Neural cell (in vitro differentiated cells): ENCODE data around the gene APBA2. TPM values are rescaled to one million over a fixed set of nuclear protein-coding genes. Genes with fewer than 3 reads are reported as not detected.

Experiments
- H2AFZ ChIP-seq: fragments of 200-600, 300-800 bp; sonication (generic), shearing (Covaris generic); 2 replicates; pipeline ENCODE4 v1.6.0; 2014; ENCODE audit warnings: low read depth, mild to moderate bottlenecking, antibody characterized with exemption, low read length, moderate library complexity
- H3F3A ChIP-seq: fragments of 200-600 bp; shearing (Covaris generic); 2 replicates; pipeline ENCODE4 v1.6.1; 2016; ENCODE audit warnings: mild to moderate bottlenecking, moderate library complexity, mixed read lengths, antibody characterized with exemption, low read length; ENCODE audit not compliant: insufficient read depth, poor library complexity, severe bottlenecking
- H3K27ac ChIP-seq: fragments of 200-600, 300-800 bp; sonication (generic), shearing (Covaris generic); 2 replicates; pipeline ENCODE4 v1.5.1; 2014; ENCODE audit warnings: mild to moderate bottlenecking, low read length, moderate library complexity
- H3K27me3 ChIP-seq: fragments of 300-800, 200-600 bp; sonication (generic), shearing (Covaris generic); 2 replicates; pipeline ENCODE4 v1.6.0; 2014; ENCODE audit warnings: mild to moderate bottlenecking, low read depth, low read length, moderate library complexity; ENCODE audit not compliant: insufficient read depth
- H3K36me3 ChIP-seq: fragments of 300-800, 200-600 bp; sonication (generic), shearing (Covaris generic); 2 replicates; pipeline ENCODE4 v1.5.1; 2014; ENCODE audit warnings: mild to moderate bottlenecking, antibody characterized with exemption, low read length, moderate library complexity; ENCODE audit not compliant: insufficient read depth
- H3K4me2 ChIP-seq: fragments of 300-800, 200-600 bp; sonication (generic), shearing (Covaris generic); 2 replicates; pipeline ENCODE4 v1.6.0; 2014; ENCODE audit warnings: mild to moderate bottlenecking, low read length
- H3K4me3 ChIP-seq: fragments of 300-800, 200-600 bp; sonication (generic), shearing (Covaris generic); 2 replicates; pipeline ENCODE4 v1.5.1; 2014; ENCODE audit warnings: mild to moderate bottlenecking, low read length, moderate library complexity
- H3K79me2 ChIP-seq: fragments of 200-600 bp; shearing (Covaris generic); replicated peaks from 2 replicates; pipeline ENCODE4 v1.6.0; 2014; ENCODE audit warnings: mild to moderate bottlenecking, low read length, moderate library complexity; ENCODE audit not compliant: insufficient read depth
- H3K9ac ChIP-seq: fragments of 300-800, 200-600 bp; sonication (generic), shearing (Covaris generic); 2 replicates; pipeline ENCODE4 v1.6.1; 2016; ENCODE audit warnings: mild to moderate bottlenecking, low read length, mixed read lengths
- H3K9me2 ChIP-seq: fragments of 200-600 bp; shearing (Covaris generic); 2 replicates; pipeline ENCODE4 v1.6.1; 2016; ENCODE audit warnings: mild to moderate bottlenecking, low read length, mixed read lengths; ENCODE audit not compliant: insufficient read depth
- H3K9me3 ChIP-seq: fragments of 200-600, 300-800 bp; sonication (generic), shearing (Covaris generic); 2 replicates; pipeline ENCODE4 v1.6.1; 2016; ENCODE audit warnings: mild to moderate bottlenecking, mixed run types, low read length, moderate library complexity, mixed read lengths
- H4K20me1 ChIP-seq: fragments of 200-600 bp; shearing (Covaris generic); 2 replicates; pipeline ENCODE4 v1.6.1; 2016; ENCODE audit warnings: mild to moderate bottlenecking, mixed run types; ENCODE audit not compliant: insufficient read depth
- CTCF ChIP-seq: fragments of 450-650 bp; IDR thresholded peaks from 2 replicates; pipeline ENCODE4 v1.5.1; 2014; ENCODE audit warnings: antibody characterized with exemption, mild to moderate bottlenecking, moderate library complexity; ENCODE audit not compliant: poor library complexity, severe bottlenecking
- EP300 ChIP-seq: fragments of 450-650 bp; conservative IDR thresholded peaks from 2 replicates; pipeline ENCODE4 v1.6.1; 2014; ENCODE audit warnings: antibody characterized with exemption, mild to moderate bottlenecking, moderate library complexity; ENCODE audit not compliant: poor library complexity, severe bottlenecking
- EZH2 ChIP-seq: fragments of 200-600, 300-800 bp; shearing (Covaris generic), sonication (generic); IDR thresholded peaks from 2 replicates; pipeline ENCODE4 v1.6.1; 2014; ENCODE audit warnings: antibody characterized with exemption, low read length, borderline replicate concordance, mild to moderate bottlenecking; ENCODE audit not compliant: insufficient read depth, poor library complexity, severe bottlenecking
- MXI1 ChIP-seq: fragments of 450-650 bp; conservative IDR thresholded peaks from 2 replicates; pipeline ENCODE4 v1.6.1; 2014; ENCODE audit warnings: antibody characterized with exemption, mild to moderate bottlenecking; ENCODE audit not compliant: poor library complexity, severe bottlenecking
- POLR2AphosphoS5 ChIP-seq: IDR thresholded peaks from 2 replicates; pipeline ENCODE4 v1.6.1; 2012
- RAD21 ChIP-seq: fragments of 450-650 bp; conservative IDR thresholded peaks from 2 replicates; pipeline ENCODE4 v1.6.1; 2014; ENCODE audit warnings: antibody characterized with exemption, mild to moderate bottlenecking, moderate library complexity
- REST ChIP-seq: IDR thresholded peaks from 2 replicates; pipeline ENCODE4 v1.6.1; 2012; ENCODE audit warnings: borderline replicate concordance
- SMC3 ChIP-seq: fragments of 450-650 bp; conservative IDR thresholded peaks from 2 replicates; pipeline ENCODE4 v1.6.1; 2014; ENCODE audit warnings: antibody characterized with exemption, mild to moderate bottlenecking, moderate library complexity; ENCODE audit not compliant: poor library complexity
- TAF1 ChIP-seq: IDR thresholded peaks from 2 replicates; pipeline ENCODE4 v1.6.1; 2012; ENCODE audit warnings: low read depth
- polyA plus RNA-seq: library from polyadenylated mRNA; depleted of rRNA; stranded (reverse); fragments of >200 nt; gene quantifications from 2 replicates; pipeline ENCODE4 v1.2.3, GENCODE V29; 2014

The APBA2 gene
- polyA plus RNA-seq, 1 donor from 2014 or later = 134 TPM

GRCh38 chr15:29040370-29040751 is 154.6 kb downstream of the APBA2 start:
- H3K36me3 ChIP-seq = no peaks in the 10 kb centered on the region
- no peak overlapping the region for H3K4me2 ChIP-seq
- no peak overlapping the region for H3K4me3 ChIP-seq
- H3K9me3 ChIP-seq = no peaks in the 10 kb centered on the region
- H3K9me2 ChIP-seq = no peaks in the 10 kb centered on the region
- H2AFZ ChIP-seq = no peak overlapping the region
- no peaks in the 10 kb centered on the region for H3K79me2 ChIP-seq
- no peaks in the 10 kb centered on the region for H3K27me3 ChIP-seq
- no peak overlapping the region for H3K27ac ChIP-seq
- H4K20me1 ChIP-seq = no peaks in the 10 kb centered on the region
- TF ChIP-seq TAF1 (no peak), POLR2AphosphoS5 (no peak)
- H3K9ac ChIP-seq = no peak overlapping the region
- H3F3A ChIP-seq = no peaks in the 10 kb centered on the region

- Histone ChIP-seq H3K9ac (no peak overlapping the region), H3K79me2 (no peaks in the 10 kb centered on the region), H2AFZ (no peak overlapping the region), H3F3A (no peaks in the 10 kb centered on the region), H3K4me3 (peak overlapping the region; percentile 12), H3K27ac (peak overlapping the region; percentile 18), H3K9me3 (no peaks in the 10 kb centered on the region), H3K27me3 (no peaks in the 10 kb centered on the region), H3K9me2 (no peaks in the 10 kb centered on the region), H4K20me1 (no peaks in the 10 kb centered on the region), H3K4me2 (no peak overlapping the region), H3K36me3 (no peaks in the 10 kb centered on the region)
- TF ChIP-seq SMC3 (no peak), TAF1 (no peak), EZH2 (no peak), REST (no peak), MXI1 (no peak), EP300 (no peak), POLR2AphosphoS5 (no peak), CTCF (no peak), RAD21 (no peak)
These were observed 158.1 kb downstream of the APBA2 start for GRCh38 chr15:29043736-29044502.
